ENCODE measurements around the gene SPDYE4.

SPDYE4 gene

GRCh38 chr17:8799570-8800212 lies 41.3 kb upstream of the SPDYE4 start:
- TF ChIP-seq CTCF (IDR thresholded peaks at IDR 0.05; ENCODE audit: low read depth, low read length): no peak
- DNase-seq (ENCODE audit: extremely low read depth, low read depth): no peak

GRCh38 chr17:8798846-8799569 lies 40.7 kb upstream of the SPDYE4 start, which contains the start of gene MFSD6L:
Gene MFSD6L, minus strand, starts transcription at chr17:8799365. Its CDS starts 245 bp downstream, at chr17:8799120.
- TF ChIP-seq CTCF (IDR thresholded peaks at IDR 0.05; ENCODE audit: low read depth, low read length): no peak
- DNase-seq (ENCODE audit: extremely low read depth, low read depth): no peak

DNA sequence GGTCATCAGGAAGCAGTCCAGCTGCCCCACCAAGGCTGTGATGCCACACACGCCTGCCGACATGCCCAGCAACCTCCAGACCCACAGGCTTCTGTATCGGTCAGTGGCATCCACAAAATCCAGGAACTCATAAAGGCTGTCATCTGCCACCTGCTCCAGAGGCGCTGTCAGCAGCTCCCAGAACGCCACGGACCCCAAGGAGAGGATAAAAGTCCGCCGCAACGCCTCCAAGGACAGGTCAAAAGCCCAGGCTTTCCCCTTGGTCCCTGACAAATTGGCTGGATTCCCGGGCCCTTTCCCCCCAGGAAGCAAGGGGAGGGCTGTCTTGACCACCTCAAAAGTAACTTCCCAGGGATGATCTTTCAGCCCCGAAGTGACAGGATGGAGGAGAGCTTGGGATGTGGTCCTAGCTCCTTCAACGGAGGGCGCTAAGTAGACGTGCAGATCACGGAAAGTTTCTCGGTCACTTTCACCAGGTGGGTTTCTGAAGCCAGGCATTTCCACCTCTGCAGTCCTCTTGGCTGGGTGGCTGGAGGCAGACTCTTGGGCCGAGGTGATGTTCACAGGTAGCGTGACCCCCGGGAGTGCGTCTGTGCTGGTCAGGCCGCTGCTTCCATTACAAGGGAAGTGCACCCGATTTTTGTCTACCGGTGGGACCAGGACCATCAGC lies 40.0 kb upstream of the SPDYE4 start:
- no peak for TF ChIP-seq CTCF (IDR thresholded peaks at IDR 0.05; ENCODE audit: low read depth, low read length)
- DNase-seq (ENCODE audit: extremely low read depth, low read depth): no peak

- no peak for DNase-seq (ENCODE audit: extremely low read depth, low read depth)
- TF ChIP-seq CTCF (IDR thresholded peaks at IDR 0.05; ENCODE audit: low read depth, low read length): no peak
Measured at GRCh38 chr17:8797621-8798175, 39.4 kb upstream of the SPDYE4 start.

DNA sequence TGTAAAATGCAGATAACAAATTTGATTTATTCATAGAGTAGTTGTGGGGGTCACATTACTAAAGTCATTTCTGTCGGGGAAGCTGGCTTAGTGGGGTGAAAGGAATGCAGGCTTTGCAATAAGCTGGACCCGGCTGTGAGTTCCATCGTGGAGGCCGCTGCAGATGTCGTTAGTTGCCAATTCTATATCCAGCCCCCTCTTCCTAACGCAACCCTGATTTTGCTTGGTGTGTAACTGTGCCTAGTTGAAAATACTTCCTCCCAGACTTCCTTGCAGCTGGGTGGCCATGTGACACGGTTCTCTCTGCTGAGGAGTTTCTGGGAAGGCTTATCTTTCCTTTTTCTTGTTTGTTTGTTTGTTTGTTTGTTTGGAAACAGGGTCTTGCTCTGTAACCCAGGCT lies 36.3 kb upstream of the SPDYE4 start:
- no peak for DNase-seq (ENCODE audit: extremely low read depth, low read depth)
- TF ChIP-seq CTCF (IDR thresholded peaks at IDR 0.05; ENCODE audit: low read depth, low read length): no peak

DNA sequence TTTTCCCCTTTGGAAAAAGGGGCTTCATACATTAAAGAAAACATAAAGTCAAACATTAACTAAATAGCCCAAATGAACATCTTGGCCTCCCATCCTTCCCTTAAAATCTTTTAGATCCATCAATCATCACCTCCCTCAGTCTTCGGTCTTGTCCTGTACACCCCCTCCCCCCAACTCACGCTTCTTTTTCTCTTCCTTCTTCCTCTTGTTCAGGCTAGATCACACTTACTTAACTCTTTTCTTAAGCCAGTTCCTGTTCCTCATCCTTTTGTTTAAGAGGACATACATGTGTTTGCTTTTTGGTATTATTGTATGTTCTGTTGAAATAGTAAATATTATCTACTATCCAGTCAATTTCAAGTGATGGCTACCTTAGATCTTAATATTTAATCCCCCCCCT lies 35.3 kb upstream of the SPDYE4 start:
- DNase-seq (ENCODE audit: extremely low read depth, low read depth): no peak
- no peak for TF ChIP-seq CTCF (IDR thresholded peaks at IDR 0.05; ENCODE audit: low read depth, low read length)

- no peak for TF ChIP-seq CTCF (IDR thresholded peaks at IDR 0.05; ENCODE audit: low read depth, low read length)
- no peak for DNase-seq (ENCODE audit: extremely low read depth, low read depth)
Measured at GRCh38 chr17:8792646-8793045, 34.3 kb upstream of the SPDYE4 start.
